Stimulated activated CD8-positive, alpha-beta memory T cell treated with anti-CD3 and anti-CD28 coated beads, Interleukin-7, amount 100 ng/mL, for 48 hours (primary cell): ENCODE measurements around the gene GAS7.
"Not testable (repeated sequence)": the region's sequence is repeated elsewhere in the genome, so short reads cannot be mapped to it uniquely, and the experiment has no call there.

Experiments
- DNase-seq, 2 donors: peaks; one replicate each; pipeline ENCODE4 v3.0.0-alpha.2; 2020; ENCODE audit warnings: low read depth in 1 of 2; ENCODE audit errors: extremely low read depth in 1 of 2

Gene GAS7

DNA sequence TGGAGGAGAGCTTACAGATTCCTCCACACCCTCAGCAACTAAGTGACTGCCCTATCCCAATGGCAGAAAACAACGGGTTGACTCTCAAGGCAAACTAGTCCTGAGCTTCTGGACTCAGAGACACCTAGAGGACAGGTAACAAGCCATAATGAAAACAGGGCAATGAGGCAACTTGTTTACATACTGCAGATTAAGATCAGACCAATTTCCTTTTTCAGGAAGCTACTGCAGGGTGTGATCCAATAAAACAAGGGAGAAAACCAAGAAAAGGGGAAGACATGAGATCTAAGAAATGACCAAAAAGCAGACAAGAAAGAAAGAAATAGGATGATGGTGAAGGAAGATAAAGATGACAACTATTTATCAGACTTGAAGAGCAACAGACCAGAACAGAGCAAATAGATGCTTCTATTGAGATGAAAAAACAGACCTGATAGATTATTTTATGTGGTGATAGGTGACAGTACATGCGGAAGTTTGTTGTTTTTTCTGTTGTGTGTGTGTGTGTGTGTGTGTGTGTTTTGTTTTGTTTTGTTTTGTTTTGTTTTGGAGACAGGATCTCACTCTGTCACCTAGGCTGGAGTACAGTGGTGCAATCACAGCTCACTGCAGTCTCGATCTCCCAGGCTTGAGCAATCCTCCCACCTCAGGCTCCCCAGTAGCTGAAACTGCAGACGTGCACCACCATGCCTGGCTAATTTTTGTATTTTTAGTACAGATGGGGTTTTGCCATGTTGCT lies 120.7 kb downstream of the GAS7 start:
- DNase-seq, result no peak

DNA sequence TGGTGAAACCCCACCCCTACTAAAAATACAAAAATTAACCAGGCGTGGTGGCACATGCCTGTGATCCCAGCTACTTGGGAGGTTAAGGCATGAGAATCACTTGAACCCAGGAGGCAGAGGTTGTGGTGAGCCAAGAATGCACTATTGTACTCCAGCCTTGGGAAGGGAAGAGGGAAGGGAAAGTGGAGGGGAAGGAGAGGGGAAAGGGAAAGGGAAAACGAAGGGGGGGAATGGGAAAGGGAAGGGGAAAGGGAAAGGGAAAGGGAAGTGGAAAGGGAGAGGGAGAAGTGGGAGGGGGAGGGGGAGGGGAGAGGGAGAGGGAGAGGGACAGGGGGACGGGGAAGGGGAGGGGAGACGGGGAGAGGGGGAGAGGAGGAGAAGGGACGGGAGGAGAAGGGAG lies 122.5 kb downstream of the GAS7 start:
- no peak for DNase-seq

DNA sequence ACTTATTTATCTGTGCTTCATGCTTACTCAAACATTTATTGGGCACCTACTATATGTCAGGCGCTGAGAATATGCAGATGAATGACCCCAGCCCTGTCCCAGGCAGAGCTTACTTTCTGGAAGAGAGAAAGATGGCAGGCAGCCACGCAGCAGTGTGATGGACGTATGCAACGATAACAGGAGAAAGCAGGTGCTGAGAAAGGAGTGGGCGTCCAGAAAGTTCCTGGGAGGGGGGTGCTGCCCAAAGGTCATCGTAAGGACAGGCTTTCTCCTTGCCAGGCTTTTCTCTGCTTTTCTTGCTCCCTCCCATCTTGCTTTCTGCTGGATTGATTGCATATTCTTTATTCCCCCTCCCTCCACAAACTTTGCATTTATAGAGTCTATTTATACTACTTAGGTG lies 124.5 kb downstream of the GAS7 start:
- DNase-seq, result no peak

DNA sequence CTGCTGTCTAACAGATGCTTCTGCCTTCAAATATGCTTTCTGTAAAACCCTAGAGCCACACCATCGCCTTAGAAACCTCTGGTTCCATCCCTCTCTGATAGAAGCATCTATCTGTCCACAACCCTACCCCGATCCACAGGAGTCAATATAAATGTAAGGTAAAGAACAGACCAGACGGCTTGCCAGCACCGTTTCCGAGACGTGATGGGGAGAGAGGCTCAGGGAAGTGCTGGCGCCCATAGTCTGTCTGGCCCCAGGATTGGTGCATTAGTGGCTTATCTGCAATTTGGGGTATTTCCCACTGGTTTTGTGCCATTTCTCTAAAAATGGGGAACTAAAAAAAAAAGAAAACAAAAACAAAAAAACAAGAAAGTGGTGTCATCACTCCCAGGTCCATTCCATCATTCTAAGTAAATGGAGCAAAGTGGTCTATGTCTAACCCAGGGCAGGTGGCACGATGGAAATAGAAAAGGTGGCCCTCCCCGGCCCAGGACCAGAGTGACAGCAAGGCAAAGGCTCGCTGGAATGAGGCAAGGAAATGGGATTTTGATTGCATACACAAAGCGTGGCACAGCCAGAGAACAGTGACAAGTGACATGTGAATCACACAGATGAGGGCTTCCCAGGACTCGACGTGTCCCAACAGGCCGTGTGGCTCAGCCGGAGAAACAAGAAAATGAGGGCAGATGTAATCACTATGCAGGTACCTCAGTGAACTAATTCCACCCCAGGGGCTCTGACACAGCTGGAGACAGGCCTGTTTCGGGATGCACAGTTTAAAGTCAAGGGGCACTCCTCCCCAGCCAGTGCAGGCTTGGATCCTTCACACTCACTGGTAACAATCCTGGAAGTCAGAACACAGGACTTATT lies 125.6 kb downstream of the GAS7 start:
- DNase-seq, result no peak

DNA sequence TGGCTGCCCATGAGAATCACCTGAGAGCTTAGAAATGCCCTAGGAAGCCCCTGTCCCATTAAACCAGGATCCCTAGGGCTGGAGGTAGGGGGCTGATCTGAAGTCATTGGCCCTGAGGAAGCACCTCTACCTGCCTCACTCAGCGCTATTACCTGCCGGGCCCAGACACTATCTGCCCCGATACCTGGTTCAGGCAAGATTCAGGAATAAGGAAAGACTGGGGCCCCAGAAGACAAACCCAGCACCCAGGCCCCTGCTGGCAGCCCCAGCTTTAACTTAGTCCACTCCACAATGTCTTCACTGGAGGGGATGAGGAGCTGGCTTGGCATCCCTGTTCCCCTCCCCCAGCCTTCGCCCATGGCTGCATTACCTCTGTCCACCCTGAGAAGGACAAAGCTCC lies 126.3 kb downstream of the GAS7 start:
- DNase-seq, result no peak

DNA sequence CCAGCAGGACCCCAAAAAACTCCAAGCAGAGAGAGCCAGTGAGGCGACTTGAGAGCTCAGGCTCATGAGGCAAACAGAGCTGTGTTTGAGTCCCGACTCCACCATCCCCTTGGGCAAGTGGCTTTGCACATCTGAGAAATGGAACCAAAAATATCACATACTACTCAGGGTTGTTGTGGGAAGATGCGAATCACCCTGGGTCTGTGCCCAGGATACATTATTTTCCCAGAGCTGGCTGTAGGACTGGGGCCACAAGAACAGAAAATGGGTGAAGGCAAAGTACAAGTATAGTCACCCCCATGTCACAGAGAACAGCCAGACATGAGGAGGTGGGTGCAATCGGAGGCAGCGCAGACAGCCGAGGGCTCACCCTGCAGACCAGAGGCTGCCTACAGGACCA lies 127.3 kb downstream of the GAS7 start:
- no peak for DNase-seq

DNA sequence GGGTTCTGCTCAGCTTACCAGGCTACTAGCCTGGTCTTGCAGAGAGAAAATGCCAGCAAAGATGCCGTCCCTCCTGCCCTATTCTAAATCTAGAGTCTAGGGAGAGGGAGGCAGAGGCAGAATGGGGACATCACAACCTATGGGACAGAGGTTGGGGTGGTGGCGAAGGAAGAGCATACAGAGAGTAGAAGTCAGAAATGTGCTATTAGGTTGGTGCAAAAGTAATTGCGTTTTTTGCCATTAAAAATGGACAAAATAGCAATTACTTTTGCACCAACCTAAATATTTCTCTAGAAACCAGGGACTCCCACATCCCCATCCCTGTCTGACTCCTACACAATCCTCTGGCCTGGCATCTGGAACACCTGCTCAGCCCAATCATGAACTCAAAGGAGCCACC lies 127.7 kb downstream of the GAS7 start:
- DNase-seq, result no peak

DNA sequence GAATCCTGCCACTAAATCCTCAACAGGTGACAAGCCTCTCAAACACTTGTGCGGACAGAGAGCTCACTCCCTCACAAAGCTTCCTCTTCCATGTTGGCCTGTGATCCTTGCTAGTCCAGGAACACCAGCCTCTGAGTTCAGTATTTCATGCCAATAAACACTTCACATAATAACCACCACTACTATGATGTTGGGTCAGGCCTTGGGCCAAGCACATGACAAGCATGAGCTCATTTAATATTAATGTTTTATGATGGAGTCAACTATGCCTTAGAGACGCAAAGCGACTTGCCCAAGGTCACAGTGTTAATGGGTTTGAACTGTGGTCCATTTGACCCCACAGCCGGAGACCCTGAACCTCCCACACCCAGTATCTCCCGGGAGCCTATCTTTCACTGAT lies 129.1 kb downstream of the GAS7 start:
- DNase-seq, result no peak

DNA sequence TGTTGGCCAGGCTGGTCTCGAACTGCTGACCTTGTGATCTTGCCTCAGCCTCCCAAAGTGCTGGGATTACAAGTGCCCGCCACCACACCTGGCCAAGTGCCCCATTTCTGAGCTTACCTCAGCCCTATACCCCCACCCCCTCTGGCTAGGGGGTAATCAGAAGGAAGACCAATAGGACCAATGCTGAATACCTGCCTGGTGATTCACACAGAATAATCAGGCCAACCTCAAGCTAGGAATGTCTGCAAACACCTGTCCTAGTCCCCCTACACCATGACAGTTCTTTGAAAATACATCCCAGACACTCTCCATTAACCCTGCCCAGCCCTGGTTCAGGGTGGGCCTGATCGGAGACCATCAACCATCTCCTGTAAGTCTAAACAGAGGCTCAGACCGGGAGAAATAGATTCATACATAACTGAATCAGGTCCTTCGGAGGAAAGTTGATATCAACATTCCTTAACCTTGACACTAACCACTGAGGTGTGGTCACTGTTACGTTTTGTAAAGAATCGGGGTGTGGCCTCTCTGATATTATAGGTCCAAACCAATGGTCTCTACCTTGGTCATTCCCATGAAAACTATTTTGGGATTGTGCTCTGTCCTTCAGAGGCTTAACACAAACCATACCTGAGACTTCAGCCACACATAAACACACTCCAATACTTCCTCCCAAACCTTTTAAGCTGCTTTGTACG lies 130.8 kb downstream of the GAS7 start:
- DNase-seq, result no peak

DNA sequence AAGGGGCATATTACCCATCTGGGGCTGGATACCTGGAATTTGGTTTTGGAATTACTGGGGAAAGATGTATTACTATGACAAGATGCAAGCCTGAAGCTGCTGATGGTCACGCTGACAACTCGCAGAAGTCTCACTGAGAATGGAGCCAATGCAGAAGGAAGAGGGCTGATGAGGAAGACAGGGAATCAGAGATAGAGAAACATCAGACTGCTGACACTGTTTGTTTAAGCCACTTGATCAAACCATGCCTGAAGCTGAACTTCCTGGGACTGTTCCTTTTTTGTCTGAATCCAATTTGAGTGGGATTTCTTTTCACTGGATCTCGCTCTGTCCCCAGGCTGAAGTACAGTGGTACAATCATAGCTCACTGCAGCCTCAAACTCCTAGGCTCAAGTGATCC lies 133.9 kb downstream of the GAS7 start:
- no peak for DNase-seq

DNA sequence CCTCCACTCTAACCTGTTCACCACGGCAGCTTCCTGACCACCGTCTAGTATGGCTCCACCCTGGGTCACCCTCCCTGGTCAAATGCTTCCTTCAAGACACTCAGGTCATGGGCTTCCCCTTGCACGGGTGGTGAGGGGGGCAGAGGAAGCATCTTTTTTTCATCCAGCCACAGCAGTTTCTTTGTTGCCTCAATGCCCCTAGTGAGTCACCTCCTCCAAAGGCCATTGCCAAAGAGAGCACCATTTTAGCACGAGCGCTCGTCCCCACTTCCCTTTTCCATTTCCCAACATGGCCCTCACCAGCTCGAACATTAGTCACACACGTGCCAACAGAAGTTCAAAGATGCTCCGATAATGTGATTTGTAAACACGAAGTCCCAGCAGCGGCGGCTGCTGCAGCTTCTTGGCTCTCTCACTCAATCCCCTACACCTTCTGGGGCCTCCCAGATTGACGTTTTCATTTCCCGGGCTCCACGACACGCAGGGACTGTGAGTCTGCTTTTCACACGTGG lies 134.6 kb downstream of the GAS7 start:
- no peak for DNase-seq

DNA sequence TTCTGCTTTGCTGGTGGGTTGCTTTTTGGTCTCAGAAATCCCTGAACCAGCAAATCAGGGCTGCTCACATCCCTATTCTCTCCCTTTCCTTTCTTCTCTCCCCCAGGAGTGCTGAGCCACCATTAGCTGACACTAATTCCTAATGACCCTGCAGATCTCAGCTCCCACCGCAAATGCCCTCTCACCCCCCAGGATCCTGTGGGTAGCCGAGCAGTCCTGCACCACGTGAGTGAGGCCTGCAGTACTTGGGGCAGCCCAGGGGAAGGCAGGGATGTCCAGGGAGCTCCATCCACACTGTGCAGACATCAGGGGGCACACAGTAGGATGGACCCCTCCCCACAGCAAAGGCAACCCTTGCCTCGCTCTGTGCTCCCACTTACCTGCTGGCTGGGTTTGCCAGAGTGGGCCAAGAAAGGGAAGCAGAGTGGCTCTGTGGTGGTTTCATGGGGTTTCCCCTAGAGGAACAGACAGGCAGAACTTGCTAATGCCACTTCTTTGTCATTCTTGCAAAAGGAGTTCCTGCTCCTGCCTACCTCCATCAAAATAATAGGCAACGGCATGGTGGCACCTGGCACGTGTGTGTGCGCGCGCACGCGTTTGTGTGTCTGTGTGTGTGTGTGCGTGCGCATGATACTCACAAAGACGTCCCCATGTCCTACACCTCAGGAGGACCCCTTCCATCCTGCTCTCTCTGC lies 135.6 kb downstream of the GAS7 start:
- no peak for DNase-seq

DNA sequence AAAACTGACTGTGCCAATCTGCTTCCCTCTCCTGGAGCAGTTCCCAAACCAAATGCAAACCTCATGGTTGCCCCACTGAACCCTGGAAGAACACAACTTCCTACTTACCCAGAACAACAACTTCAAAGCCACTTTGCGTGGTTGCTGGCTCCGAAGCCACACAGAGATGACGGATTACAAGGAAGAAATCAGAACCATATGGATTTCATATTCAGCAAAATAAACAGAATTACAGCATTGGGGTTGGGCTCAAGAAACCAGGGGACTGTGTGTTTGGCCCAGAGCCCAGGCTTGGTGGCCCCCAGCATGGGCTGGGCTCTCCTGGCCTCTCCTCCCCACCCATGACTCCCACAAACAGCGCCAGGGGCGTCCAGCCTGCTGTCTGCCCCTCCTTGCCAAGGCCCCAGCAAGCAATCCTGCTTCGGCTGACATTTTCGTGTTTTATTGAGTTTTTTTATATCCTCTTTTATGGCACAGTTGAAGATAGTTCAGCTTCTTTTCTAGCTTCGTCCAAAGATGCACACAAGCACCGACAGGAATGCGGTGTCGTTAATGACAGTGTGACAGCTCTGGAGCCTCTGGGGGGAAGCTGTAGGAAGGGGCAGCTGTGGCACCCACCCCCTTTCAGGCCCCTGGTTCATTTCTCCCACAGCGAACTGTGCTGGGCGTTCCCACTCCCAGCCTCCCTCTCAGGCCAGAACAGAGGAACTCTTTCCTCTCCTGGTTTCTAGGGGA lies 137.1 kb downstream of the GAS7 start:
- no peak for DNase-seq

DNA sequence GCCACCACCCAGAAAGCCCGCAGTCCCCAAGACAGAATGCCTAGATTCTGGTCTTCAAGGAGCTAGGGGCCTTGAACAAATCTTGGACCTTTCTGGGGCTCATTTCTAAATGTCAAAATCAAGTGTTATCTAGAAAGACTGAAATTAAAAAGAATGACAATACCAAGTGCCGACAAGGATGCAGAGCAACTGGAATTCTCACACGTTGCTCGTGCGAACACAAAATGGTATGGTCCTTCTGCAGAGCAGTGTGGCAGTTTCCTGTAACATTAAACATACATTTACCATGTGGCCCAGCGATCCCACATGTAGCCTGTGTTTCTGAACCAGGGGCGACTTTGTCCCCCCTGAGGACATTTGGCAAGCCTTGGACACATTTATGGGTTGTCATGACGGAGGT lies 137.9 kb downstream of the GAS7 start:
- DNase-seq, result no peak

DNA sequence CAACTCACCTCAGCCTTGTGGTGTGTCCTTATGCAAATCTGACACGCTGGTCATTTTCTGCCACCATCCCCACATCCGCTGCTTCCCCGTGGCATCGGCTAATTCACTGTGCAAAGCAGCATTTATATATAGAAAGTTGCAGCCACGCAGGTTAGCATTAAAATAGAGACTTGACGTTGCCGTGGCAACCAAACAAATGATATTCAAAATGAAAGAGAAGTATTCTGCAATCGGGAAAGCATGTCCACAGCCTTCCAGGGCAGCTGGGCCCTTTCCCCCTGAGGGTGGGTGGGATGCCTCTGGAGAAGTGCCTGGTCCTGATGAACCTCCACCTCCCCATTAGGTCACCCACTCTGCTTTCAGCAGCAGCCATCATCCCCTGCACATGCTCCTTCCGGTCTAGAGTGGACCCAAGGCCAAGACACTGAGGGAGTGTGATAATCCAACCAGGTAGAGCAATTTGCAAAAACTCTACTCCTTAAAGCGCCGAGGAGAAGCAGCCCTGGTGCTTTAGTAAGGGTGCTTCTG lies 138.7 kb downstream of the GAS7 start:
- DNase-seq, result no peak

DNA sequence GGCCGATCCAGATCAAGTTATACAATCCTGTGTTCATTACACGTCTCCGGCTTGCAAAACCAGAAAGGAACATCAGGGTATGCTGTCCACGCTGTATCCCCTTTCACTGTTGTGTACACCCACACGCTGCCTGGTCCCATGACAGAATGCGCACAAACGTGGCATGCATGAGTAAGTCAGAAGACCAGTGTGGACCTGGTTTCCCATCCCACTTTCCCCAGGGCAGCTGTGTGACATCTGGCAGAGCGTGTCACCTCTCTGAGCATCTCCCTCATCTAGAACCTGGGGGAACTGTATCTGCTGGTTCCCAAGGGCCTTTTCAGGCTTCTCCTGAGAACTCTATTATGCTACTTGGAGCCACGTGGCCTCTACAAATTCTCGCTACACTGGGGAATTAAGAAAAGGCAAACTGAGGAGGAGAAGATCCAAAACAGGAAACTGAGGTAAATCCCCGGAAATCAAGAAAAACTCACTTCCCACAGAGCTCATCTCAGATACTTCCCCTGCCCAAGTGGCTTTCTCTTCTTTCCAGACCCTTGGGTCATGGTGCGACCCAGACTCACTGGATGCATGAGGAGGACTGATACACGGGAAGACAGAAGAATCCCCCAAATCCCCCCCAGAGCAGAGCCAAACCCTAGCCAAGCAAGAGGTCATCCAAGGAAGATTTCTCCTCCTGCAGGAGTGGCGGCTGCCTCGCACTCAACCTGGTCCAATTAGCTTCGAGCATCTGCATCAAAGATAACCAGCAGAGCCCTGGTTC lies 139.3 kb downstream of the GAS7 start:
- DNase-seq, result no peak

DNA sequence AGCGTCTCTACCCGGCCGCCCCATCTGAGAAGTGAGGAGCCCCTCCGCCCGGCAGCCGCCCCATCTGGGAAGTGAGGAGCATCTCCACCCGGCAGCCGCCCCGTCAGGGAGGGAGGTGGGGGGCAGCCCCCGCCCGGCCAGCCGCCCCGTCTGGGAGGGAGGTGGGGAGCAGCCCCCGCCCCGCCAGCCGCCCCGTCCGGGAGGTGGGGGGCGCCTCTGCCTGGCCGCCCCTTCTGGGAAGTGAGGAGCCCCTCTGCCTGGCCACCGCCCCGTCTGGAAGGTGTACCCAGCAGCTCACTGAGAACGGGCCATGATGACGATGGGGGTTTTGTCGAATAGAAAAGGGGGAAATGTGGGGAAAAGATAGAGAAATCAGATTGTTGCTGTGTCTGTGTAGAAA lies 140.9 kb downstream of the GAS7 start:
- DNase-seq, result not testable (repeated sequence)

DNA sequence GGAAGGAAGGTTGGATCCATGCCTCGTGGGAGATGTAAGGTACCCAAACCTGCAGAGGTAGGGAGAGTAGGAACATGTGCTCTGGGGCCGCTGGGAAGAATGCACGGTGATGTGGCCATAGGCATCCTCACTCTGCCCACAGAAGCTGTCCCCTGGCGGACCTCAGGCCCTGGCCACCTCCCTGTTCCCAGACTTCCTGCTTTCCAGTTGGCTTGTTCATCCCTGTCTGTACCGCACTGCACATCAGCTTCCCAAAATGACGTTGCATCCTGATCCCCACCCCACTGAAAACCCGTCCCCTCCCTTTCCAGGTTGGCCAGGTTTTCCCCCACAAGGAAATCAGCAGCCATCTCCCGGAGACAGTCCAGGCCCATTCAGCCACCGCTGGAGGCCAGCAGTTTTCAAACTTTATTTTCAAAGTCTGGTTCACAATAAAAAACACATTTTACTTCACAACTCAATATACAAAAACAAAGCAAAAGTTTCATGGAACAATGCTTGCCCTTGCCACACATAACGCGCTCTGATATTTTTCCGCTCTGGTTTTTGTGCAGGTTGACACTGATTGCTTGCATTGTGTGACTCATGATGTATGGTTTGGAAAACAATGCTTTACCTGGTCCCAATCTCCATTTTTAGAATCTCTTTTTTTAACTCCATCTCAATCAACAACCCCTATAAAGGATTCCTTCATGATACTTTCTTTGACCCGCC lies 143.0 kb downstream of the GAS7 start:
- no peak for DNase-seq
